ENCODE measurements around the gene CYRIA.

The CYRIA gene

DNA sequence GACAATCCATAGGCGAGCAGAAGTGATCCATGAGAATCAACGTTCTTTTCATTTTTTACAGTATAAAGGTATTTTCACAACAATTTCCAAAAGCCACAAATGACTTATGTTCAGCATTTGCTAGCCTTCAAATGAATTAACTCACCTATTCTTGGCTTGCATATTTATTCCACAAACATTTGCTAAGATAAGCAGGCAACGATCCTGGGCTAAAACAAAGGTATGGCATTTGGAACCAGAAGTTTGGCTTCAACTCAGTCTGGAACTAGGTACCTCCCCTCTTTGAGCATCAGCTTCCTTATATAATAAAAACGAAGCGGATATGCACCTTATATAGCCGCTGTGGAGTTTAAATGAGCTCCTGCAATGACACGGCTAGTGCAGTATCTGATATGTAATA is 20.5 kb downstream of the CYRIA start:
- Histone ChIP-seq H3K27ac (no peak overlapping the region), H3K9ac (no peak overlapping the region), H3K4me1 (no peaks in the 10 kb centered on the region), H3K4me2 (ENCODE audit: low read length) (no peak overlapping the region), H3K9me3 (ENCODE audit: control insufficient read depth, low read length) (no peaks in the 10 kb centered on the region), H3K79me2 (no peaks in the 10 kb centered on the region), H3K4me3 (ENCODE audit: low read depth, low read length) (no peak overlapping the region), H3K36me3 (ENCODE audit: control insufficient read depth, insufficient read depth, low read length) (no peaks in the 10 kb centered on the region), H2AFZ (no peak overlapping the region), H3K27me3 (ENCODE audit: control insufficient read depth, insufficient read depth, low read length) (no peaks in the 10 kb centered on the region)
- TF ChIP-seq, protein P1, sequence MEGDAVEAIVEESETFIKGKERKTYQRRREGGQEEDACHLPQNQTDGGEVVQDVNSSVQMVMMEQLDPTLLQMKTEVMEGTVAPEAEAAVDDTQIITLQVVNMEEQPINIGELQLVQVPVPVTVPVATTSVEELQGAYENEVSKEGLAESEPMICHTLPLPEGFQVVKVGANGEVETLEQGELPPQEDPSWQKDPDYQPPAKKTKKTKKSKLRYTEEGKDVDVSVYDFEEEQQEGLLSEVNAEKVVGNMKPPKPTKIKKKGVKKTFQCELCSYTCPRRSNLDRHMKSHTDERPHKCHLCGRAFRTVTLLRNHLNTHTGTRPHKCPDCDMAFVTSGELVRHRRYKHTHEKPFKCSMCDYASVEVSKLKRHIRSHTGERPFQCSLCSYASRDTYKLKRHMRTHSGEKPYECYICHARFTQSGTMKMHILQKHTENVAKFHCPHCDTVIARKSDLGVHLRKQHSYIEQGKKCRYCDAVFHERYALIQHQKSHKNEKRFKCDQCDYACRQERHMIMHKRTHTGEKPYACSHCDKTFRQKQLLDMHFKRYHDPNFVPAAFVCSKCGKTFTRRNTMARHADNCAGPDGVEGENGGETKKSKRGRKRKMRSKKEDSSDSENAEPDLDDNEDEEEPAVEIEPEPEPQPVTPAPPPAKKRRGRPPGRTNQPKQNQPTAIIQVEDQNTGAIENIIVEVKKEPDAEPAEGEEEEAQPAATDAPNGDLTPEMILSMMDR (IDR thresholded peaks at IDR 0.05) = no peak

DNA sequence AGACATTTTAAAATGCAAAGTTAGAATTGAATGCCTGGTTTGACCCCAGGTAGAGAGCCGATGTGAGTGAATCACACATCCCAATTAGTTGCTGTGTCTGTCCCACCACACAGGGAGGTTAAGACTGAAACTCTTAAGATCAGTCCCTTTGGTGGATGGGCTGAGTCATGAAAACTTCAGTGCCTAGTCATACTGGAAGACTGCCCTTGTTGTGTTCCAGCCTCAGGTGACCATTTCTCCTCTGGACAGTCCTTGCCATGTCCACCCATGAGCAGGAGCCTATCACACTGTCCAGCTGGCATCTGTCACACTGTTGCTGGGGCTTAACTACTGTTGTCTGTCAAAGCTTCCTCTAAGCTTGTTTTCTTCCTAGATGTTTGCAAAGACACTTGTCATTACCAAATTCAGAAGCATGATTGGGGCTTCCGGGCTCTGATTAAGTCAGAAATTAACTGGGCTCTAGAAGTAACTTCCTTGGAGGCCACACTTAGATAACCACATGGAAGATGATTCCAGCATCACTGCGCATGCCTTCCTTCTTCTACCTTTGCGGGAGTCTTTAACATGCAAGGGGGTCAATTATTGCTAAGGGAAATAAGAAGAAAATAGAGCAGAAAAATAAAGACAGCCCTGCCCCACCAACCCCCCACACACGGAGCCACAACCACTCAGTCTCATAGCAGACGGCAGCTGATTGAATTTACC is 21.3 kb downstream of the CYRIA start:
- no peak overlapping the region for H2AFZ ChIP-seq
- no peaks in the 10 kb centered on the region for H3K36me3 ChIP-seq (ENCODE audit: control insufficient read depth, insufficient read depth, low read length)
- no peak overlapping the region for H3K4me3 ChIP-seq (ENCODE audit: low read depth, low read length)
- no peaks in the 10 kb centered on the region for H3K27me3 ChIP-seq (ENCODE audit: control insufficient read depth, insufficient read depth, low read length)
- H3K9me3 ChIP-seq (ENCODE audit: control insufficient read depth, low read length) = no peaks in the 10 kb centered on the region
- no peak overlapping the region for H3K9ac ChIP-seq
- TF ChIP-seq, protein P1 (IDR thresholded peaks at IDR 0.05) = no peak
- no peak overlapping the region for H3K27ac ChIP-seq
- no peaks in the 10 kb centered on the region for H3K4me1 ChIP-seq
- no peak overlapping the region for H3K4me2 ChIP-seq (ENCODE audit: low read length)
- H3K79me2 ChIP-seq = no peaks in the 10 kb centered on the region

DNA sequence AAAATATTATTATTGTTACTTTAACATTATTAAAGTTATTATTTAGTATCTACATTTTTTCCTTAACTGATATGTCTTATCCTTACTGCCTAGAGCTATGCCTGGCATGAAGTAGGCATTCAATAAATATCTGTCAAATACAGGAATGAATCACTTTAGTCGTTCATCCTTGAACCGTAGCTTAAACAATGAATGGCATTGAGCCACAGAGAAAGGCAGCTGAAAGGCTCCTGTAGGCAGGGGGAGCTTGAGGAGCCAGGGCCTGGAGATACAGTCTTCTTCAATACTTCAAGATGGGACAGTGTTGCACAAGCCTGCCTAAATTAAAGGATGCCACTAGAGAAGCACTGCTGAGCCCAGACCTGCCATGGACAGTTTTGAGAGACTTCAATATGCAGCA is 22.5 kb downstream of the CYRIA start:
- Histone ChIP-seq H3K27ac (no peak overlapping the region), H3K27me3 (ENCODE audit: control insufficient read depth, insufficient read depth, low read length) (no peaks in the 10 kb centered on the region)

DNA sequence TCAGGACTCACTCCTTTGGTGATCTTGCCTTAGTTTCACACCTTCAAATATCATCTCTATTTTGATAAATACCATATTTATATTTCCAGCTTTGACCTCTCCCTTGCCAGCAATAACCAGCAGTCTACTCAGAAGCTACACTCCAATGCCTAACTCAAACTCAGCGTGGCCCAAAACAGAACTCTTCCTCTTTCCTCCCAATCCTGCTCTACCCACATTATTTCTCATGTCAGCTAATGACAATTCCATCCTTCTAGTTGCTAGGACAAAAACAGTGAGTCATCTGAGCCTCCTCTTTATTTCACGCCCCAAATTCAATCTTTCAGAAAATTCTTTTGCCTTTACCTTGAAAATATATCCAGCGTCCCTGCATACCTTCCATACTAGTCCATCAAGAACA is 23.5 kb downstream of the CYRIA start:
- H2AFZ ChIP-seq = no peak overlapping the region
- H3K9ac ChIP-seq = no peak overlapping the region
- H3K4me1 ChIP-seq = no peaks in the 10 kb centered on the region
- H3K4me2 ChIP-seq (ENCODE audit: low read length) = no peak overlapping the region
- TF ChIP-seq, protein P1 (IDR thresholded peaks at IDR 0.05) = no peak
- no peaks in the 10 kb centered on the region for H3K79me2 ChIP-seq
- H3K4me3 ChIP-seq (ENCODE audit: low read depth, low read length) = no peak overlapping the region
- H3K36me3 ChIP-seq (ENCODE audit: control insufficient read depth, insufficient read depth, low read length) = no peaks in the 10 kb centered on the region
- no peak overlapping the region for H3K27ac ChIP-seq
- H3K9me3 ChIP-seq (ENCODE audit: control insufficient read depth, low read length) = no peaks in the 10 kb centered on the region
- H3K27me3 ChIP-seq (ENCODE audit: control insufficient read depth, insufficient read depth, low read length) = no peaks in the 10 kb centered on the region

More for the DNA sequence above, 22.5 kb downstream of the CYRIA start:
- no peaks in the 10 kb centered on the region for H3K9me3 ChIP-seq (ENCODE audit: control insufficient read depth, low read length)
- no peaks in the 10 kb centered on the region for H3K4me1 ChIP-seq
- H2AFZ ChIP-seq = no peak overlapping the region
- H3K4me2 ChIP-seq (ENCODE audit: low read length) = no peak overlapping the region
- H3K79me2 ChIP-seq = no peaks in the 10 kb centered on the region
- no peak overlapping the region for H3K4me3 ChIP-seq (ENCODE audit: low read depth, low read length)
- H3K36me3 ChIP-seq (ENCODE audit: control insufficient read depth, insufficient read depth, low read length) = no peaks in the 10 kb centered on the region
- H3K9ac ChIP-seq = no peak overlapping the region
- TF ChIP-seq, protein P1 (IDR thresholded peaks at IDR 0.05) = no peak

DNA sequence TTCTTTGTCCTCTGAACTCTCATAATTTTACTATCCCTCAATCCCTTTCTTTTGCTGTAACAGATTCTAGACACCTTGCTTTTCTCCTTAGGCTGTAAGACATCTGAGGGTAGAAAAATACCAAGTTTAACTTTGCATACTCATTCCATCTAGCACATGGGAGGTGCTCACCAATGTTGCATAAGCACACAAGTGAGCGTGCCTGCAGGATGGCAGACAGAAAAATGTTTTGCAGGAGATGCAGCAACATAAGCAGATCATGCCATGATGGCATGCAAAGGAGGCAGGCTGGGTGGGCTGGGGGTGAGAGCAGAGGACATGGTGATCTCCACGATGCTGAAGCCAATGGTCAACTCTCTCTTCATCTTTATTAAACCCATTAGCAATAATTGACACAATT is 24.1 kb downstream of the CYRIA start:
- no peak overlapping the region for H2AFZ ChIP-seq
- H3K4me2 ChIP-seq (ENCODE audit: low read length) = no peak overlapping the region
- H3K79me2 ChIP-seq = no peaks in the 10 kb centered on the region
- H3K27ac ChIP-seq = no peak overlapping the region
- H3K9ac ChIP-seq = no peak overlapping the region
- no peaks in the 10 kb centered on the region for H3K36me3 ChIP-seq (ENCODE audit: control insufficient read depth, insufficient read depth, low read length)
- H3K4me1 ChIP-seq = no peaks in the 10 kb centered on the region
- H3K9me3 ChIP-seq (ENCODE audit: control insufficient read depth, low read length) = no peaks in the 10 kb centered on the region
- H3K4me3 ChIP-seq (ENCODE audit: low read depth, low read length) = no peak overlapping the region
- TF ChIP-seq, protein P1 (IDR thresholded peaks at IDR 0.05) = no peak
- no peaks in the 10 kb centered on the region for H3K27me3 ChIP-seq (ENCODE audit: control insufficient read depth, insufficient read depth, low read length)

Measured in parathyroid adenoma (tissue), 2 donors.